KBM-7 (cell line): ENCODE data around the gene EML4.

Experiments used
- DNase-seq: peaks from one replicate; pipeline ENCODE4 v3.0.0-alpha.2; 2015
- in situ Hi-C: fragments of 300-500 bp; cut with MboI; formaldehyde crosslinking; loops from 2 replicates; pipeline ENCODE4 v1.14.3; 2020; ENCODE audit warnings: low sequenced_read_pairs, low pct_unique_long_range_greater_than_20kb, mixed read lengths

EML4 gene

DNA sequence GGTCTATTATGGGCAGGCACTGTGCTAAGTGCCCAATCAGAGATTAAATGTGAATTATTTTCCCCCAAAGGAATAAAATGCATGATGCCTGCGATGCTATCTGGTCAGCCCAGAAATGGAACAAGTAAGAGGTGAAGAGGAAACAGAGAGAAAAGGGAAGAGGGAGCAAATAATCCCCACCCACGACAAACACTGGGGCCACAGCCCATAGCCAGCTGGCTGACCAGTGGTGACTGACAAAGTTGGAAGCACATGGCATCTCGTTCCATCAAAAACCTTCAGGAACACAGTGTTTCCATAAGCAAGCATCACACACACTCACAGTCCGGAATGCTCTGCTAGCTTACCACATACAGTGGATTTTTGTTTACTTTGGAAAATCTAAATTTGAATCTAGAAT, 213.0 kb downstream of the EML4 start:
- DNase-seq = no peak
- in situ Hi-C loops = no loop called here
